GM21528 (cell line): ENCODE results near the gene PACSIN1.

Experiments used
- ATAC-seq: cut with Tn5 transposase; IDR thresholded peaks from one replicate; pipeline ENCODE4 v1.9.1; 2021; ENCODE audit warnings: mild to moderate bottlenecking, moderate library complexity; ENCODE audit not compliant: unreplicated experiment, low FRiP score

PACSIN1 gene

GRCh38 chr6:34513646-34514045 lies 47.8 kb downstream of the PACSIN1 start:
- no peak for ATAC-seq

GRCh38 chr6:34514112-34514511 lies 48.2 kb downstream of the PACSIN1 start:
- ATAC-seq, result no peak

- no peak for ATAC-seq
These were observed 49.0 kb downstream of the PACSIN1 start for GRCh38 chr6:34514593-34515472.

GRCh38 chr6:34515473-34516387 lies 49.9 kb downstream of the PACSIN1 start:
- ATAC-seq, result no peak

GRCh38 chr6:34516391-34517324 lies 50.8 kb downstream of the PACSIN1 start:
- ATAC-seq, result no peak

GRCh38 chr6:34517461-34517881 lies 51.6 kb downstream of the PACSIN1 start:
- ATAC-seq, result no peak

GRCh38 chr6:34517966-34518365 lies 52.1 kb downstream of the PACSIN1 start:
- ATAC-seq, result no peak

- no peak for ATAC-seq
These were observed 52.9 kb downstream of the PACSIN1 start for GRCh38 chr6:34518669-34519365.

GRCh38 chr6:34519971-34520644 lies 54.2 kb downstream of the PACSIN1 start:
- ATAC-seq, result no peak

GRCh38 chr6:34520645-34521462 lies 55.0 kb downstream of the PACSIN1 start:
- no peak for ATAC-seq

GRCh38 chr6:34521463-34522285 lies 55.8 kb downstream of the PACSIN1 start:
- ATAC-seq, result no peak

- ATAC-seq, result no peak
These were observed 56.9 kb downstream of the PACSIN1 start for GRCh38 chr6:34522761-34523160.

GRCh38 chr6:34523441-34524206 lies 57.7 kb downstream of the PACSIN1 start:
- ATAC-seq, result no peak

GRCh38 chr6:34524499-34524898 lies 58.6 kb downstream of the PACSIN1 start:
- ATAC-seq, result no peak

- ATAC-seq, result no peak
These were observed 59.1 kb downstream of the PACSIN1 start for GRCh38 chr6:34524971-34525370.

GRCh38 chr6:34525431-34526175 lies 59.7 kb downstream of the PACSIN1 start:
- ATAC-seq, result no peak
